HG02943 (cell line): ENCODE measurements around the gene MMP24.

Experiments used
- ATAC-seq: cut with Tn5 transposase; IDR thresholded peaks from one replicate; pipeline ENCODE4 v1.9.1; 2021; ENCODE audit warnings: mild to moderate bottlenecking, low read depth, moderate library complexity; ENCODE audit not compliant: unreplicated experiment

MMP24 gene

GRCh38 chr20:35215066-35215956 lies 11.2 kb upstream of the MMP24 start:
- ATAC-seq, result no peak

GRCh38 chr20:35216541-35216940 lies 9.9 kb upstream of the MMP24 start:
- no peak for ATAC-seq

GRCh38 chr20:35223941-35224340 lies 2.5 kb upstream of the MMP24 start:
- no peak for ATAC-seq

- ATAC-seq, result no peak
Observed at GRCh38 chr20:35224536-35224935, 2.0 kb upstream of the MMP24 start.

GRCh38 chr20:35225319-35226125 lies 968 bp upstream of the MMP24 start:
- no peak for ATAC-seq

GRCh38 chr20:35226884-35227681 lies 593 bp downstream of the MMP24 start:
- ATAC-seq, result no peak

GRCh38 chr20:35232575-35232974 lies 6.1 kb downstream of the MMP24 start:
- no peak for ATAC-seq

- ATAC-seq, result no peak
Observed at GRCh38 chr20:35235881-35236280, 9.4 kb downstream of the MMP24 start.

- ATAC-seq, result no peak
Observed at GRCh38 chr20:35237486-35237885, 11.0 kb downstream of the MMP24 start.

GRCh38 chr20:35238170-35238569 lies 11.7 kb downstream of the MMP24 start:
- ATAC-seq, result no peak

- no peak for ATAC-seq
Observed at GRCh38 chr20:35238735-35239134, 12.2 kb downstream of the MMP24 start.

- ATAC-seq, result no peak
Observed at GRCh38 chr20:35240083-35240810, 13.8 kb downstream of the MMP24 start.

GRCh38 chr20:35240811-35241293 lies 14.4 kb downstream of the MMP24 start:
- no peak for ATAC-seq

GRCh38 chr20:35243317-35243716 lies 16.8 kb downstream of the MMP24 start:
- no peak for ATAC-seq

- ATAC-seq, result no peak
Observed at GRCh38 chr20:35243986-35244385, 17.5 kb downstream of the MMP24 start.

GRCh38 chr20:35246723-35247122 lies 20.2 kb downstream of the MMP24 start:
- ATAC-seq, result no peak

GRCh38 chr20:35248641-35249475 lies 22.4 kb downstream of the MMP24 start:
- ATAC-seq, result no peak

- ATAC-seq, result no peak
Observed at GRCh38 chr20:35251613-35251940, 25.1 kb downstream of the MMP24 start.

- no peak for ATAC-seq
Observed at GRCh38 chr20:35252037-35252461, 25.6 kb downstream of the MMP24 start.
